ENCODE results near the gene MTMR8. TPM values are rescaled to one million over a fixed set of nuclear protein-coding genes. Genes with fewer than 3 reads are reported as not detected.

Gene MTMR8
- total RNA-seq, 1 donor from 2014 or later: 7.1 TPM

DNA sequence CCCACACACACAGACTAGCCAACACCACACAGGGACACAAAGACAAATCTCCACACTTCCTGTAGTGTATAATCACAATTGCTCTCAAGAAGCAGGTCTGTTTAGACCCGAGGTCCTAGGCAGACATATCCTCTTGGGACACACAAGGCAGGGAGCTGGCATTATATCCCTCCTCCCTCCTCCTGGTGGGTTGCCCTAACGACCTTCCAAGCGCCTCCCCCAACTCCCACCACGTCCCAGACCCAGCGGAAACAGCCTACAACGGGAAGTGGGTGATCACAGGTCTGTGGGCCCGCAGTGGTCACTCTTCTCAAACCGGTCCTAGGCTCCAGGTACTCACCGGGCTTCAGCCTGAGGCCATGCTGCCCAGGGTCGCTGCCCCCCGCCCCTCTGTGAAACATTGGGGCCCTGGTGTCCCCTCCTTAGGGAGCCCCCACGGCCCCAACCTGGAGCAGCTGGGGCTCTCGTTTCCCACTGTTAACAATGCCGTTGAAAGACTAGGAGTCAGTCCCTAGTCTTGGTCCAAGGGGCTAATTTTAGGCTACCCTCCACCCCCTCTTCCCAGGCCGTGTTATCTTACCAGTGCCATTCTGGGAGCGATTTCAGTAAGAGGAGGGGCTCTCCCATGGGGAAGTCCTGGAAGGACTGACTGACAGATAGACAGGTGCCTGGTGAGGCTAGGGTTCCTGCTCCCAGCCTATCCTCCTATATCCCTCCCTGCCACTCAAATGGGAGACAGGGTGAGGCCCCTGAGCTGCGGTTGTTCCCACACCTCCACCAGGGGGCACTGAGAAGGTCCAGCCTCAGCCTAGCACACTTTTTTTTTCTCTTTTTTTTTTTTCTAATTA is 164.9 kb downstream of the MTMR8 start, which contains the start of gene ASB12:
ASB12 (minus strand) TSS at position 485 of the 848 bp plus-strand sequence. CDS start 4,957 bp downstream, outside the sequence.
- Mint-ChIP-seq H3K27ac (no peak within 1 kb of the TSS), H3K4me3 (no peak within 1 kb of the TSS), H3K36me3 (ENCODE audit: low read depth) (no peaks in the 10 kb centered on the region), H3K27me3 (ENCODE audit: insufficient read depth) (no peaks in the 10 kb centered on the region), H3K4me1 (ENCODE audit: low read depth) (no peaks in the 10 kb centered on the region), H3K9me3 (no peaks in the 10 kb centered on the region)
- intact Hi-C loops (cut with micrococcal nuclease): no loop called here
- DNase-seq (ENCODE audit: low spot score): no peak

DNA sequence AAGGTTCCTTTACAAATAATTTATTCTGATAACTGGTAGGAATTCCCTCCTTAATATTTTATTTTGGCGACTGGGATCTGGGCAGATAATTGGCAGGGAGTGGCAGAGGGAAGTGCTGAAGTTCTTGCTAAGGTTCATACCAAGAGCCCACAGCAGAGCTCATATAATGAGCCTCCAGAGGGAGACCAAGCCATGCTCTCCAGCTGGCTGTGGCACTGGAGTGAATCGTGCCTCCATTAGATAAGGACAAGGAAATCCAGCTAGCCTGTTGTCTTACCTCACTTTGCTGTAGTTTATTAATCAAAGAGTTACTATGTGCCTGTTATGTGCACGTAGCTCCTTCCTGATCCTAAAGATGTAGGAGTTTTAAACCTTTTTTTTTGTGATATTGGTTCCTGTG is 166.1 kb downstream of the MTMR8 start:
- Mint-ChIP-seq H3K4me1 (ENCODE audit: low read depth) (no peaks in the 10 kb centered on the region), H3K27ac (no peak overlapping the region), H3K27me3 (ENCODE audit: insufficient read depth) (no peaks in the 10 kb centered on the region), H3K36me3 (ENCODE audit: low read depth) (no peaks in the 10 kb centered on the region), H3K4me3 (no peak overlapping the region), H3K9me3 (no peaks in the 10 kb centered on the region)
- intact Hi-C loops (cut with micrococcal nuclease): no loop called here
- no peak for DNase-seq (ENCODE audit: low spot score)

Other genes with a start within 250 kb of the MTMR8 start
- gene AMER1, start 189.7 kb downstream of the MTMR8 start, total RNA-seq: 6.7 and 7.1 TPM in 2 replicates
- not detected in 2 replicates for gene ASB12, start 164.8 kb downstream of the MTMR8 start, total RNA-seq

Measured in activated T-helper 1 cell treated with anti-CD3 and anti-CD28 coated beads, Interleukin-12 subunit alpha, Interleukin-12 subunit beta, Interleukin-2, Interleukin-4 antibody, amounts not matched to agents 30 ng/mL and 10 ng/mL and 1 ng/mL, durations not matched to agents 14 hours and 24 hours and 36 hours (primary cell).